K562 (cell line): ENCODE results near the gene TNFAIP3. TPM values are rescaled to one million over a fixed set of nuclear protein-coding genes. Genes with fewer than 3 reads are reported as not detected.

Experiments
- ATAC-seq: fragments of 200-7000 bp; cut with Tn5 transposase; 3 replicates; pipeline ENCODE4 v1.9.1; 2020; ENCODE audit warnings: moderate library complexity
- BruUV-seq: library from RNA; stranded (reverse); fragments of 400-500 nt; replicated peaks from 2 replicates; lab custom pipeline; 2021; lab: Mats Ljungman, UMichigan
- CTCF ChIA-PET: fragments of 300-600 bp; formaldehyde crosslinking; extraction: SDS; loops from one replicate; lab custom pipeline; 2021; ENCODE audit warnings: low intra/inter-chr PET ratio; lab: Yijun Ruan, JAX
- POLR2A ChIA-PET: fragments of 300-600, 350-650 bp; sonication (Branson Sonifier 250); formaldehyde crosslinking; extraction: SDS; loops from one replicate; lab custom pipeline; 2021; ENCODE audit warnings: antibody characterized with exemption, inconsistent platforms; lab: Yijun Ruan, JAX
- DNase-seq, 4 experiments: peaks; one replicate each; pipeline versions ENCODE4 v3.0.0 to v3.0.0-alpha.2; 2011 to 2018; ENCODE audit warnings: low spot score in 3 of 4, mixed read lengths in 3 of 4; ENCODE audit errors: extremely low read depth in 1 of 4
- FAIRE-seq: peaks from 2 replicates; lab custom pipeline; 2011; peaks lifted over from hg19 to GRCh38; lab: Jason Lieb, UNC
- H2AFZ ChIP-seq: 2 replicates; pipeline ENCODE4 v1.6.0; 2011; ENCODE audit warnings: low read depth, low read length, control low read depth, inconsistent platforms
- H3K27ac ChIP-seq: fragments of 200-600 bp; 3 replicates; pipeline ENCODE4 v1.8.0; 2011; ENCODE audit warnings: low read depth, mild to moderate bottlenecking, control low read depth, inconsistent platforms, low read length, moderate library complexity, mixed read lengths; ENCODE audit errors: extremely low read depth
- H3K27me3 ChIP-seq, 2 experiments: fragments of 300-600 bp in 1 of 2; 2 replicates in 1 of 2; 3 replicates in 1 of 2; pipeline versions ENCODE4 v1.6.0 to v1.8.0; 2011; ENCODE audit warnings: inconsistent platforms in 2 of 2, low read length in 2 of 2, mild to moderate bottlenecking in 1 of 2, mixed read lengths in 1 of 2, moderate library complexity in 1 of 2; ENCODE audit not compliant: control insufficient read depth in 2 of 2, insufficient read depth in 2 of 2
- H3K36me3 ChIP-seq: fragments of 300-600 bp; 3 replicates; pipeline ENCODE4 v1.8.0; 2011; ENCODE audit warnings: mild to moderate bottlenecking, low read length, inconsistent platforms; ENCODE audit not compliant: control insufficient read depth, insufficient read depth
- H3K4me1 ChIP-seq, 2 experiments: fragments of 200-600 bp in 1 of 2; replicated peaks in 1 of 2; 2 replicates in 1 of 2; 3 replicates in 1 of 2; pipeline versions ENCODE4 v1.5.1 to v1.8.0; 2011; ENCODE audit warnings: inconsistent platforms in 2 of 2, low read length in 2 of 2, mild to moderate bottlenecking in 1 of 2, mixed read lengths in 1 of 2, moderate library complexity in 1 of 2; ENCODE audit not compliant: control insufficient read depth in 2 of 2, insufficient read depth in 2 of 2
- H3K4me2 ChIP-seq: 2 replicates; pipeline ENCODE4 v1.6.1; 2011; ENCODE audit warnings: low read length, control low read depth, inconsistent platforms, mixed read lengths; ENCODE audit not compliant: insufficient read depth
- H3K4me3 ChIP-seq: fragments of 200-600 bp; sonication (generic), shearing (Covaris generic); 2 replicates; pipeline ENCODE4 v1.5.1; 2016; ENCODE audit warnings: control low read depth, inconsistent platforms
- H3K79me2 ChIP-seq: fragments of 200-600 bp; 3 replicates; pipeline ENCODE4 v1.8.0; 2011; ENCODE audit warnings: low read length, inconsistent platforms; ENCODE audit not compliant: control insufficient read depth, insufficient read depth
- H3K9ac ChIP-seq, 2 experiments: 2 replicates each; pipeline versions ENCODE4 v1.6.0 to v1.6.1; 2011; ENCODE audit warnings: low read depth in 2 of 2, low read length in 2 of 2, control low read depth in 1 of 2, inconsistent platforms in 1 of 2, mild to moderate bottlenecking in 1 of 2, mixed read lengths in 1 of 2; ENCODE audit not compliant: insufficient read depth in 1 of 2
- H3K9me1 ChIP-seq: one replicate; pipeline ENCODE4 v1.6.0; 2011; ENCODE audit warnings: inconsistent platforms, mild to moderate bottlenecking, low read length, moderate library complexity; ENCODE audit not compliant: control insufficient read depth, insufficient read depth
- H3K9me3 ChIP-seq: replicated peaks from 2 replicates; pipeline ENCODE4 v1.5.1; 2011; ENCODE audit warnings: low read depth, low read length, inconsistent platforms; ENCODE audit not compliant: control insufficient read depth, insufficient read depth
- H4K20me1 ChIP-seq: replicated peaks from 2 replicates; pipeline ENCODE4 v1.6.1; 2011; ENCODE audit warnings: low read length, inconsistent platforms, mixed read lengths; ENCODE audit not compliant: control insufficient read depth, insufficient read depth
- CC2D1A ChIP-seq: fragments of 450-650 bp; IDR thresholded peaks from 2 replicates; pipeline ENCODE4 v1.6.1; 2017; ENCODE audit warnings: mild to moderate bottlenecking
- IRF2 ChIP-seq: sonication (generic); formaldehyde crosslinking; IDR thresholded peaks from 2 replicates; pipeline ENCODE4 v1.8.1; 2022; ENCODE audit warnings: mild to moderate bottlenecking, missing genetic modification reagents
- TCF7L2 ChIP-seq: fragments of 150-350 bp; IDR thresholded peaks from 2 replicates; pipeline ENCODE4 v1.6.1; 2016; ENCODE audit warnings: low read depth, mild to moderate bottlenecking, low read length, moderate library complexity
- TCFL5 ChIP-seq: fragments of 250-450 bp; sonication (Bioruptor Pico); conservative IDR thresholded peaks from 2 replicates; pipeline ENCODE4 v1.6.1; 2021; ENCODE audit warnings: mild to moderate bottlenecking, moderate library complexity, matching md5 sums
- U2AF1 ChIP-seq: fragments of 200-400 bp; formaldehyde crosslinking; optimal IDR thresholded peaks from 2 replicates; pipeline ENCODE3; 2017; ENCODE audit warnings: mild to moderate bottlenecking, low read depth, low read length, moderate library complexity
- ZFP1 ChIP-seq: fragments of 450-650 bp; formaldehyde crosslinking; IDR thresholded peaks from 2 replicates; pipeline ENCODE4 v1.4.0; 2020; ENCODE audit warnings: mild to moderate bottlenecking, mixed read lengths
- WGBS: fragments of 100-300 bp; shearing (Covaris generic); methylation state at CpG from one replicate; pipeline ENCODE4 v1.1.6; 2016; ENCODE audit warnings: low coverage, mixed read lengths; ENCODE audit not compliant: insufficient coverage; ENCODE audit errors: missing lambda C conversion rate; 5-methylcytosine and 5-hydroxymethylcytosine counted together
- in situ Hi-C: fragments of 300-500 bp; cut with MboI; formaldehyde crosslinking; loops from 4 replicates; pipeline ENCODE4 v1.15.0; 2018; ENCODE audit warnings: inconsistent platforms, mixed read lengths
- intact Hi-C: fragments of 100-400 bp; cut with micrococcal nuclease; formaldehyde crosslinking; loops from 2 replicates; pipeline ENCODE4 v1.14.2; 2022
- polyA plus RNA-seq, 8 experiments: library from polyadenylated mRNA; depleted of rRNA in 4 of 8; stranded (reverse) in 5 of 8; unstranded in 3 of 8; fragments of >200 nt; fragmentation: Nextera tagmentation in 2 of 8; fragmentation: Illumina TruSeq in 1 of 8; extraction: Ambion mirVana in 2 of 8; extraction: Trizol in 1 of 8; gene quantifications; 2 replicates each; pipeline versions ENCODE4 v1.2.1 to v1.2.3, GENCODE V29; 2011 to 2014; ENCODE audit warnings: inconsistent platforms in 1 of 8, missing spikeins in 1 of 8
- total RNA-seq, 7 experiments: library from RNA; depleted of rRNA in 6 of 7; stranded (reverse); fragments of >200 nt in 6 of 7; fragmentation: Illumina TruSeq in 2 of 7; extraction: Trizol in 2 of 7; gene quantifications; 2 replicates each; pipeline versions ENCODE4 v1.2.1 to v1.2.3, GENCODE V29; 2011 to 2021; ENCODE audit warnings: low replicate concordance in 1 of 7
- TF ChIP-seq, protein P1 (sequence below): fragments of 250-450 bp; sonication (Bioruptor Pico); IDR thresholded peaks from 2 replicates; pipeline ENCODE4 v1.5.0; 2021

The TNFAIP3 gene
- total and polyA plus RNA-seq, 9 of the 15 experiments (the other 6 are each of a cell fraction or from before 2014, with no cell fraction given), result 0.79 to 17.0 (median 6.4) TPM

DNA sequence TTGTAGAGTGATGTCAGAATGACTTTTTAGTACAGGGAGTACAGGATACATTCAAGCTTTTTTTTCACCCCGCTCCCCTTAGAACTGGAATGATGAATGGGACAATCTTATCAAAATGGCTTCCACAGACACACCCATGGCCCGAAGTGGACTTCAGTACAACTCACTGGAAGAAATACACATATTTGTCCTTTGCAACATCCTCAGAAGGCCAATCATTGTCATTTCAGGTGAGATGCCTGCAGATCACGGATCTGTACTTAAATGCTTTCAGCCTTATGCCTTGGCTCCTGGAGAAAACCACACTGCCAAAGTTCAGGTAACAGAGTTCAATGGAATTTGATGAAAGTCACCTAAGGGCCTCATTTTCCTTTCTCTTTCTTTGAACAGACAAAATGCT is 8.5 kb downstream of the TNFAIP3 start:
- no peaks in the 10 kb centered on the region for H3K9me3 ChIP-seq
- H3K4me3 ChIP-seq, result no peak overlapping the region
- TF ChIP-seq CC2D1A (no peak), ZFP1 (CRISPR knock-in tag) (no peak), IRF2 (CRISPR knock-in tag) (no peak), TCF7L2 (no peak), TCFL5 (CRISPR knock-in tag) (no peak), U2AF1 (no peak)
- TF ChIP-seq, protein P1, sequence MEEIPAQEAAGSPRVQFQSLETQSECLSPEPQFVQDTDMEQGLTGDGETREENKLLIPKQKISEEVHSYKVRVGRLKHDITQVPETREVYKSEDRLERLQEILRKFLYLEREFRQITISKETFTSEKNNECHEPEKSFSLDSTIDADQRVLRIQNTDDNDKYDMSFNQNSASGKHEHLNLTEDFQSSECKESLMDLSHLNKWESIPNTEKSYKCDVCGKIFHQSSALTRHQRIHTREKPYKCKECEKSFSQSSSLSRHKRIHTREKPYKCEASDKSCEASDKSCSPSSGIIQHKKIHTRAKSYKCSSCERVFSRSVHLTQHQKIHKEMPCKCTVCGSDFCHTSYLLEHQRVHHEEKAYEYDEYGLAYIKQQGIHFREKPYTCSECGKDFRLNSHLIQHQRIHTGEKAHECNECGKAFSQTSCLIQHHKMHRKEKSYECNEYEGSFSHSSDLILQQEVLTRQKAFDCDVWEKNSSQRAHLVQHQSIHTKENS (CRISPR knock-in tag), result no peak
- 91% methylated on average over 3 of the region's 3 CpGs for WGBS
- H3K4me1 ChIP-seq, result peaks cover 3 to 20% of the 10 kb centered on the region in 2 experiments
- no peaks in the 10 kb centered on the region for H4K20me1 ChIP-seq
- no peak overlapping the region for H3K27ac ChIP-seq
- peaks cover 3% of the 10 kb centered on the region; the same call in 1 of the 3 replicates for H3K79me2 ChIP-seq
- no peak overlapping the region for H3K4me2 ChIP-seq
- peaks cover 3% of the 10 kb centered on the region for H3K9me1 ChIP-seq
- BruUV-seq, result no TSS peak
- ChIA-PET CTCF (no interaction called here), POLR2A (interaction anchor here (0.6 to 0.9 kb wide), 2 partner anchors 8 to 80 kb away, joined by 3 read pairs; no protein-coding TSS in a partner anchor)
- intact Hi-C loops, result no loop called here
- H3K36me3 ChIP-seq, result peaks cover 93% of the 10 kb centered on the region; the same call in 2 of the 3 replicates
- H3K27me3 ChIP-seq, result no peaks in the 10 kb centered on the region
- no peak overlapping the region for H3K9ac ChIP-seq
- peak; percentile 32 for FAIRE-seq
- H2AFZ ChIP-seq, result no peak overlapping the region
- no peak for ATAC-seq
- DNase-seq, result no peak
- in situ Hi-C loops, result no loop called here
